GM10248 (cell line): ENCODE measurements around the gene FAM25G.
"Not testable (repeated sequence)": the region's sequence is repeated elsewhere in the genome, so short reads cannot be mapped to it uniquely, and the experiment has no call there.

Source experiments
- CTCF ChIA-PET: fragments of 300-600 bp; sonication (Branson Sonifier 250); formaldehyde crosslinking; extraction: SDS; loops from one replicate; lab custom pipeline; 2021; ENCODE audit warnings: antibody characterized with exemption; lab: Yijun Ruan, JAX
- POLR2A ChIA-PET: fragments of 350-650 bp; sonication (Branson Sonifier 250); formaldehyde crosslinking; extraction: SDS; loops from one replicate; lab custom pipeline; 2020; ENCODE audit warnings: antibody characterized with exemption; lab: Yijun Ruan, JAX
- DNase-seq: peaks from one replicate; pipeline ENCODE4 v3.0.0; 2012; ENCODE audit errors: extremely low spot score
- CTCF ChIP-seq: IDR thresholded peaks from 2 replicates; pipeline ENCODE4 v1.5.1; 2012; ENCODE audit warnings: mild to moderate bottlenecking, low read depth; ENCODE audit errors: extremely low read depth, missing control alignments, control extremely low read depth

FAM25G gene

DNA sequence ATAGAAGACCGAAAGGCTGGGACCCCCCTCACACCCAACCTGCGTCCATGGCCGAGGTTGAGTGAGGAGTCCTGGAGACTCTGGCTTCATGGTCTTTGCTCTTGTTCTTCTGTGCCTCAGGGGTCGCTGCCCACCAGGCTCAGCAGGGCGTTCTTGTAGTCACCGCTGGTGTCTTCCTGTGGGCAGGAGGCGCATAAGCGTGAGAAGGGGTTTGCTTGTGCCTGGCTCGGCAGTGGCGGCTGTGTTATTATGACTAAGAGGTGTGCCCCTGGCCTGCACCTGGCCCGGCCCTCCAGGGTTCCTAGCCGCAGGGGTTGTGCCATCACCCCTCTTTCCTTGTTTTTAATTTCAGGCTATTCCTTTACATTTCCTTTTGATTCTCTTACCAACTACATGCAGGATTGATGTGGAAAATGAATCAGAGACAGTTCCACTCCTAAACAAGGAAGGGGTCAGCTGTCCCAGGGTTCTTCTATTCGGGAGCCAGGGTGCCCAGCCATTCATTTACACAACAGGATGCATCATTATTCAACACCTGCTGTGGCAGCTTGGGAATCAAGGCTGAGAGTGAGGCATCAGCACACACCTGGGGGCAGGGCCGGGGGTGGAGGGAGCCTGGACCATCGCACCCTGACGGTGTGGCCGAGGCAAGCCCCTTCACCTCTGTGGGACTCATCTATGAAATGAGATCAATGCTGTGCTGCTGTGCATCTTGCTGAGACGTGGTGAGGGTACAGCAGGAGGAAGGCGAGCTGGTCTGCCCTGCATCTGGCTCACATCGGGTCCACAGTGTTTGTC lies 22.6 kb downstream of the FAM25G start:
- POLR2A ChIA-PET, DNase-seq, CTCF ChIA-PET: not testable (repeated sequence)

DNA sequence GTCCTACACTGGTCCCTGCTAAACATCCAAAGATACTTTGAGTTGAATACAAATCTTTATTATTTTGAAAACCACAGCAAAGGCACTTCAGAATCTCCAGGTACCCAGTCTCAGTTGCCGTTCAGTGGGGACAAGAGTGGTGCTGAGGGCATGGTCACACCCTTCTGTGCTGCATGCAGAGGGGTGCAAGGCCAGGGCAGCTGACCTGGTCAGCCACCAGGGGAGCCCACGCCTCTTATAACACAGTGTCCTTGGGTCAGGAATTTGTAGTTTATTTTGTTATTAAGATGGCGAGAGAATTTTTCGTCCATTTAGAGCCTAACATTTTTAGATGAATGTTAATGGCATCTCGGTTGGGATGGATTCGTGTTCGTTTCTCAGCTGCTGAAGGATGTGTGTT lies 23.5 kb downstream of the FAM25G start:
- POLR2A ChIA-PET, CTCF ChIA-PET, DNase-seq: not testable (repeated sequence)

DNA sequence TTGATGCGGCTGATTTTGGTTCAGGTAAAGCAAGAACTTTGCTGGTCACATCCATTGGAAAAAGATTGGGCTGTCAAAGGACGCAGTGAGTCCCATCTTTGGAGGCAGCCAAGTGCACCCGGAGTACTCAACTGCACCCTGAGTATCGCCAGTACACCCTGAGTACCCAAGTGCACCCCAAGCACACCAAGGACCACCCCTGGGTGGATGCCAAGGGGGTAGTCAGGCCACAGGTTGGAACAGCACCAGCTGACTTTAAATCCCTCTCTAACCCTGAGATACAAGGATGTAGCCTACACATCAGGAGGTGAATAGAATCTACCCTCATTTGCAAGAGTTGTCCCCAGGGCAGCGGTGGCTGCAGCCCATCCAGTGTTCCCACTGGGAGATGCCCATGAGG lies 24.0 kb downstream of the FAM25G start:
- POLR2A ChIA-PET, CTCF ChIA-PET, DNase-seq: not testable (repeated sequence)

GRCh38 chr10:47465216-47465917 lies 26.1 kb downstream of the FAM25G start:
- POLR2A ChIA-PET, CTCF ChIA-PET, DNase-seq: not testable (repeated sequence)

DNA sequence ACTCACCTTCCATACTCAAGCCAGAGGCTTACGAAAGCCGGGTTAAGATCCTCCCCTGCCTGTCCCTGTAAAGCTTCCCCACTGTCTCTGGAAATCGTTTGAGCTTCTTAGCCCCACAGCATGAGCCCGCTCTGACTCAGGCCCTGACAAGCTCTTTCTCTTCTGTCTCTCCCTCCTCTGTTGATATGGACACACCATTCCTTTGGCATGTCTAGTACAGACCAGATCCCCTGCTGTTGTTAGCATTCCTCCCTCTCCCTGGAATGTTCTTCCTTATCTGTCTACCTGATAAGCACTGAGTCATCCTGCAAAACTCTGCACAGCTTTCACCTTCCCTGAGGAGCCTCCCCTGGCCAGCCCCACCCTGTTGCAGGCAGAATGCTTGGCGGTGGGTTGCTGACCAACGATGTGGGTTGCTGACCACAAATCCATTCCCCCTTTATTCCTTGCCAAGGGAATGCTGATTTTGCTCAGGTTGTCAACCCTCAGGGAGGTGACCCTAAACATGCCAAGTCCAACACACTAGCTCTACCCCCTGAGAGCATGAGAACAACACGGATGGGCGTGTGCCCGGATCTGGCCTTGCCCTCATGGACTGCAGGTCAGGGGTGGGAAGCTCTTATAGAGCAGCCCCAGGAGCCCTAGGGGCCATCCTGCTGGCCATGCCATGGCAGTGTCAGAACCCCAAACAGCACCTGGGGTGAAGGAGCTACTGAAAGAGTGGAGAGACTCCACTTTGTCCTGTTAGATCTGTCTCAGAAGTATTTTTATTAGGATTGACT lies 28.7 kb downstream of the FAM25G start:
- CTCF ChIA-PET, DNase-seq, POLR2A ChIA-PET: not testable (repeated sequence)

GRCh38 chr10:47461261-47461687 lies 30.2 kb downstream of the FAM25G start:
- DNase-seq, CTCF ChIA-PET, POLR2A ChIA-PET: not testable (repeated sequence)

- DNase-seq = no peak
- no peak for TF ChIP-seq CTCF
- POLR2A ChIA-PET = no interaction called here
- CTCF ChIA-PET = no interaction called here
These were observed 32.9 kb downstream of the FAM25G start for GRCh38 chr10:47458466-47459154.

DNA sequence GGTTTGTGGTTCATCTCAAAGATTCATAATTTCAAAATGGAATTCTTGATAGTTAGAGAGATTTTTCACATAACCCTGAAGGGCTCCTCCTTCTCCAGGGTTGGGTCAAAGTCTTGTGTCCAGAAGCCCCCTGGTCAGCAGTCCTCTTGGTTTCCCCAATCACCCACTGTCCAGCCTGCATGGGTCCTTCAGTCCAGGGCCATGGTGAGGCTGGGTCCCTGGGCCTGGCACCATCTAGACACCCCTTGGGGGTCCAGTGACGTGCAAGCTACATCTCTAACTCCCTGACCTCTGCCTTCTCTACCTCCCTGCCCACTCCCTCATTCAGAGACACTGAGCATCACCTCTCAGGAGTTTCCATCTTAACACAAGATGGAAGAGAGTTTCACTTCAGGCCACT lies 33.7 kb downstream of the FAM25G start:
- POLR2A ChIA-PET = no interaction called here
- no peak for TF ChIP-seq CTCF
- CTCF ChIA-PET = no interaction called here
- no peak for DNase-seq

DNA sequence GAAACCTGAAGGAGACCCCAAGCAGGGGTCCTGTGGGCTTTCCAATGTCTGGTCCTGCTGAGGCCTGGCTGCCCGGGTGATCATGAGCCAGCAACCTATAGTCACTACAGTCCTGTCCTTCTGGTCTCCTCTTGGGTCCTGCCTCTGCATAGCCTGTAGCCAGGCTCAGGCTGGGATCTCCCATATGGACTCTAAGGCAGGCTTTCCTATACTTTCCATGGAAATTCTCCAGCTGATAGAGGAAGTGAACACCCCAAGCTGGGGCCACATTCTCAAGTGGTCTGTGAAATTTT lies 34.0 kb downstream of the FAM25G start:
- ChIA-PET CTCF (no interaction called here), POLR2A (no interaction called here)
- DNase-seq = no peak
- TF ChIP-seq CTCF = no peak
